ENCODE measurements around the gene ALK. TPM values are rescaled to one million over a fixed set of nuclear protein-coding genes. Genes with fewer than 3 reads are reported as not detected.

ALK gene
- total RNA-seq, 4 donors from 2014 or later, result 0.19 TPM; not detected in 3

DNA sequence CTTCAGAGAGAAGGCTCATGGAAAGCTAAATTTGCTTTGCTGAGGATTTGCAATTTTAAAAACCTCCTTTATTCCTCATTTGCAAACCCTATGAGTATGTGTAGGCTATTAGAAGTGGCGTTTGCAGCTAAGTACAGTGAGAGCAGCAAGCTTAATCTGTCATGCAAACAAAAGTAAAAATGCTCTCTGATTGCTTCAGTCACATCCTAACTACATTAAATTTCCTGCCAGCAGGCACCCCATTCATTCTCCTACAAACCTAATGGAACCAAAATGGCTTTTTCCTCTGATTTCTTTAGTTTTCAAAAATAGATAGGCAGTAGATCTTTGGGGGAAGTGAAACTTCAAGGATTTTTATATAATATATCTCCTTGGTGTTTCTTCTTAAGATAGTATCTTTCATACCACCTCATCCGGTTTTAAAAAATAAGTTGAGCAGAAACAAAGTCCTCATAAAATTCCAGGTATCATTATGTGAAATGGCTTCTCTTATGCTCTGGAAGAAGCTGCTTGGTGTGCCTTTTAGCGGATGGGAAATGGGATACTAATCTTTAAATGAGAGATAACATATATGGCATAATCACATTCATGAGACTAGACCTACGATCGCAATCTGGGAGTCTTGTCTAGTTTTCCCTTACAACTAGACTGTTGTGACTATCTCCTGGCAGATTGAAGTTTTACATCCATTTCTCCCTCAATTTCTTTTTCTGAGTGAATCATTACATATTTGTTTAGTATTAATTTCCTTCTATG, 757.1 kb downstream of the ALK start:
- Histone ChIP-seq H3K9me3 (no peaks in the 10 kb centered on the region), H3K4me1 (peaks cover 0 to 18% (median 2%) of the 10 kb centered on the region in 3 donors), H3K4me3 (no peak overlapping the region), H3K27ac (no peak overlapping the region), H3K27me3 (no peaks in the 10 kb centered on the region), H3K36me3 (peaks cover 4 to 79% (median 6%) of the 10 kb centered on the region in 3 donors)
- 83 to 87% methylated on average over 5 of the region's 5 CpGs for WGBS, 2 donors
- DNase-seq, result no peak
- intact Hi-C loops (cut with DNase I), result no loop called here
- TF ChIP-seq, protein P1, sequence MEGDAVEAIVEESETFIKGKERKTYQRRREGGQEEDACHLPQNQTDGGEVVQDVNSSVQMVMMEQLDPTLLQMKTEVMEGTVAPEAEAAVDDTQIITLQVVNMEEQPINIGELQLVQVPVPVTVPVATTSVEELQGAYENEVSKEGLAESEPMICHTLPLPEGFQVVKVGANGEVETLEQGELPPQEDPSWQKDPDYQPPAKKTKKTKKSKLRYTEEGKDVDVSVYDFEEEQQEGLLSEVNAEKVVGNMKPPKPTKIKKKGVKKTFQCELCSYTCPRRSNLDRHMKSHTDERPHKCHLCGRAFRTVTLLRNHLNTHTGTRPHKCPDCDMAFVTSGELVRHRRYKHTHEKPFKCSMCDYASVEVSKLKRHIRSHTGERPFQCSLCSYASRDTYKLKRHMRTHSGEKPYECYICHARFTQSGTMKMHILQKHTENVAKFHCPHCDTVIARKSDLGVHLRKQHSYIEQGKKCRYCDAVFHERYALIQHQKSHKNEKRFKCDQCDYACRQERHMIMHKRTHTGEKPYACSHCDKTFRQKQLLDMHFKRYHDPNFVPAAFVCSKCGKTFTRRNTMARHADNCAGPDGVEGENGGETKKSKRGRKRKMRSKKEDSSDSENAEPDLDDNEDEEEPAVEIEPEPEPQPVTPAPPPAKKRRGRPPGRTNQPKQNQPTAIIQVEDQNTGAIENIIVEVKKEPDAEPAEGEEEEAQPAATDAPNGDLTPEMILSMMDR (IDR thresholded peaks at IDR 0.05), result no peak
- TF ChIP-seq POLR2A (IDR thresholded peaks at IDR 0.05), result no peak

DNA sequence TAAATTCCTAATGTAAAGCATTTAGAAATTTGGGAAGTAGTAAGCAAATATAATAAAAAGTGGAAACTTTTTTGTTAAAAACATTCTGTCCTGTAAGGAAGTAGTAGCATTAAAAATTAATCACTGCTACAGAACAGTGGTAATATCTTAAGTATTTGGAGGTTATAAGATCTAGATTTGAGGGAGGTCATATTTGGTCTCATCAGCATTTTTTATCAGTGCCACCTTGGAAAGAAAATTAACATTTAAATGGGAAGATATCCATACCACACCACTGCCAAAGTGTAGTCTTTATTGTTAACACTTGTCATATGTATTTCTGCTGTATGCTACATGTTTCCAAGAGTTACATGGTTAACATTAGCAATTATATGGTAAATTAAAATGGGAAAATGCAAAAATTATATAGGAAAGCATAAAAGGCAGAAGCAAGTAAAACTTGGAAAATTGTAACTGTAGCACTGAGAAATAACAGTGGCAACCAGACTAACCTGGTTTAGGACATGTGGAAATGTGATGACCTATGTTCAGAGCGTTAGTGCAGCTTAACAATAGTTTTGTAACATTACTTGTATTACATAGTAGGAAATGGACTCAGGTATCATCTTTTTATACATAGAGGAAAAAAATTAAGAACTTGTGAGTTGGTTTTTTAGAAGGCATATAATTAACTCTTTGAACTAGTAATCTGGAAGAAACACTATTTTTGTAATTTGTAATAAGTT, 759.0 kb downstream of the ALK start:
- Histone ChIP-seq H3K4me3 (no peak overlapping the region), H3K4me1 (peaks cover 0 to 18% (median 2%) of the 10 kb centered on the region in 3 donors), H3K27me3 (no peaks in the 10 kb centered on the region), H3K36me3 (peaks cover 0 to 79% (median 4%) of the 10 kb centered on the region in 3 donors), H3K27ac (no peak overlapping the region), H3K9me3 (no peaks in the 10 kb centered on the region)
- no peak for DNase-seq
- TF ChIP-seq, protein P1 (IDR thresholded peaks at IDR 0.05), result no peak
- no peak for TF ChIP-seq POLR2A (IDR thresholded peaks at IDR 0.05)
- intact Hi-C loops (cut with DNase I), result no loop called here
- 71 to 80% methylated on average over 1 of the region's 1 CpG for WGBS, 2 donors

- DNase-seq, result no peak
- 88 to 96% methylated on average over 5 of the region's 5 CpGs for WGBS, 2 donors
- Histone ChIP-seq H3K9me3 (no peaks in the 10 kb centered on the region), H3K27me3 (no peaks in the 10 kb centered on the region), H3K4me3 (no peak overlapping the region), H3K4me1 (peaks cover 0 to 3% (median under 1%) of the 10 kb centered on the region in 3 donors), H3K36me3 (peaks cover 0 to 93% (median 4%) of the 10 kb centered on the region in 3 donors), H3K27ac (no peak overlapping the region)
- intact Hi-C loops (cut with DNase I), result no loop called here
- TF ChIP-seq, protein P1 (IDR thresholded peaks at IDR 0.05), result no peak
- no peak for TF ChIP-seq POLR2A (IDR thresholded peaks at IDR 0.05)
Observed at GRCh38 chr2:29160184-29160583, 761.2 kb downstream of the ALK start.

DNA sequence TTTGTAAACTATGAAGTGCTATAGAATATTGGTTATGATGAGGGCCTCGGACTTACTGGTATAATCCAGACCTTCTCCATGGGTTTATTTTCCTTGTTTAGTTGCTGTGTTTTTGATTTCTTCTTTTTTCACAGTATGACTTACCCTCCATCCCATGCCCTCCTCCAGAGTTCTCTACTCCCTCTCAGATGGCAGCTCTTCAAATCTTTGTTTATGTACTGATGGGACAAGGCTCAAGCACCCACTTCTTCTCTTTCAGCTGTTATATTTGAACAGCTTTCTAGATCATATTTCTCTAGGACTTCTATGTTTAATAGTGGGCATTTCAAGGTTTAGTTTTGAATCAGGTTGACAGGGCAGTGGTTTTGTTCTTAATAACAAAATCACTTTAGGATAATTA, 762.3 kb downstream of the ALK start:
- no peak overlapping the region for H3K27ac ChIP-seq
- H3K4me3 ChIP-seq, result no peak overlapping the region
- no peak for TF ChIP-seq POLR2A (IDR thresholded peaks at IDR 0.05)
- TF ChIP-seq, protein P1 (IDR thresholded peaks at IDR 0.05), result no peak
- intact Hi-C loops (cut with DNase I), result no loop called here
- H3K9me3 ChIP-seq, result no peaks in the 10 kb centered on the region
- H3K4me1 ChIP-seq, result no peaks in the 10 kb centered on the region
- no peak for DNase-seq
- H3K27me3 ChIP-seq, result no peaks in the 10 kb centered on the region
- 44 to 86% methylated on average over 1 of the region's 1 CpG for WGBS, 2 donors
- peaks cover 9 to 99% (median 11%) of the 10 kb centered on the region in 3 donors for H3K36me3 ChIP-seq

GRCh38 chr2:29157131-29157530, 764.3 kb downstream of the ALK start:
- Histone ChIP-seq H3K4me3 (no peak overlapping the region), H3K27me3 (no peaks in the 10 kb centered on the region), H3K36me3 (peaks cover 13 to 100% (median 24%) of the 10 kb centered on the region in 3 donors), H3K27ac (no peak overlapping the region), H3K4me1 (no peaks in the 10 kb centered on the region), H3K9me3 (no peaks in the 10 kb centered on the region)
- 56 to 74% methylated on average over 4 of the region's 4 CpGs for WGBS, 2 donors
- no peak for DNase-seq
- TF ChIP-seq, protein P1 (IDR thresholded peaks at IDR 0.05), result no peak
- TF ChIP-seq POLR2A (IDR thresholded peaks at IDR 0.05), result no peak
- intact Hi-C loops (cut with DNase I), result no loop called here
